Islet precursor cell (in vitro differentiated cells): ENCODE data around the gene NUP160.
A peak's percentile ranks its signal among the peaks of the same experiment; 100 is the strongest.
"Not testable (repeated sequence)": the region's sequence is repeated elsewhere in the genome, so short reads cannot be mapped to it uniquely, and the experiment has no call there.

Experiments used
- DNase-seq: peaks from one replicate; pipeline ENCODE4 v3.0.0-alpha.2; 2018

NUP160 gene

GRCh38 chr11:47784785-47785381, 63.3 kb downstream of the NUP160 start:
- DNase-seq, result no peak

GRCh38 chr11:47783087-47783610, 65.0 kb downstream of the NUP160 start:
- DNase-seq, result no peak

- no peak for DNase-seq
Measured at GRCh38 chr11:47778878-47779483, 69.2 kb downstream of the NUP160 start.

GRCh38 chr11:47775240-47775869, 72.8 kb downstream of the NUP160 start:
- no peak for DNase-seq

GRCh38 chr11:47773882-47774281, 74.3 kb downstream of the NUP160 start:
- no peak for DNase-seq

- DNase-seq, result not testable (repeated sequence)
Measured at GRCh38 chr11:47769556-47769955, 78.6 kb downstream of the NUP160 start.

GRCh38 chr11:47768101-47768612, 80.0 kb downstream of the NUP160 start:
- peak; percentile 63 for DNase-seq

GRCh38 chr11:47766509-47767227, 81.5 kb downstream of the NUP160 start:
- peak; percentile 63 for DNase-seq

GRCh38 chr11:47765086-47765485, 83.1 kb downstream of the NUP160 start:
- no peak for DNase-seq

- not testable (repeated sequence) for DNase-seq
Measured at GRCh38 chr11:47759291-47759690, 88.9 kb downstream of the NUP160 start.

- DNase-seq, result no peak
Measured at GRCh38 chr11:47756208-47756607, 91.9 kb downstream of the NUP160 start.

GRCh38 chr11:47750725-47751124, 97.4 kb downstream of the NUP160 start:
- no peak for DNase-seq

- DNase-seq, result not testable (repeated sequence)
Measured at GRCh38 chr11:47742494-47742893, 105.7 kb downstream of the NUP160 start.

- not testable (repeated sequence) for DNase-seq
Measured at GRCh38 chr11:47737817-47738216, 110.3 kb downstream of the NUP160 start.

- DNase-seq, result no peak
Measured at GRCh38 chr11:47732271-47732670, 115.9 kb downstream of the NUP160 start.

GRCh38 chr11:47731475-47731874, 116.7 kb downstream of the NUP160 start:
- DNase-seq, result no peak
